WTC11 (cell line): ENCODE measurements around the gene TRIM44. TPM values are rescaled to one million over a fixed set of nuclear protein-coding genes. Genes with fewer than 3 reads are reported as not detected.

Experiments used
- ATAC-seq: fragments of 200-7000 bp; cut with Tn5 transposase; 2 replicates; pipeline ENCODE4 v1.10.0; 2021; ENCODE audit warnings: mild to moderate bottlenecking, moderate library complexity
- CTCF ChIA-PET: fragments of 300-600 bp; sonication (Branson Sonifier 250); formaldehyde crosslinking; loops from one replicate; lab custom pipeline; 2021; ENCODE audit warnings: antibody characterized with exemption; lab: Charles Lee
- POLR2A ChIA-PET: fragments of 350-600 bp; sonication (Branson Sonifier 250); formaldehyde crosslinking; loops from one replicate; lab custom pipeline; 2021; ENCODE audit warnings: antibody characterized with exemption; lab: Charles Lee
- DNase-seq: peaks from one replicate; pipeline ENCODE4 v3.0.0; 2021; ENCODE audit warnings: low spot score
- H3K27ac Mint-ChIP-seq: 2 replicates; pipeline ENCODE4 v1.8.0; 2021; ENCODE audit warnings: mixed read lengths
- H3K27me3 Mint-ChIP-seq: 2 replicates; pipeline ENCODE4 v1.8.0; 2021; ENCODE audit warnings: low read depth, mild to moderate bottlenecking, moderate library complexity, mixed read lengths
- H3K36me3 Mint-ChIP-seq: 2 replicates; pipeline ENCODE4 v1.8.0; 2021; ENCODE audit warnings: mixed read lengths
- H3K4me1 Mint-ChIP-seq: 2 replicates; pipeline ENCODE4 v1.8.0; 2022; ENCODE audit warnings: mixed read lengths
- H3K4me3 Mint-ChIP-seq: 2 replicates; pipeline ENCODE4 v1.8.0; 2021; ENCODE audit warnings: mild to moderate bottlenecking, moderate library complexity, mixed read lengths
- H3K9me3 Mint-ChIP-seq: 2 replicates; pipeline ENCODE4 v1.8.0; 2021; ENCODE audit warnings: mixed read lengths
- ATF1 ChIP-seq: sonication (generic); formaldehyde crosslinking; IDR thresholded peaks from 2 replicates; pipeline ENCODE4 v1.8.1; 2023; ENCODE audit warnings: mild to moderate bottlenecking, moderate library complexity, missing genetic modification reagents
- ATF2 ChIP-seq: sonication (generic); formaldehyde crosslinking; IDR thresholded peaks from 2 replicates; pipeline ENCODE4 v1.8.1; 2022; ENCODE audit warnings: low read depth, missing genetic modification reagents, borderline replicate concordance
- CBFB ChIP-seq: sonication (generic); formaldehyde crosslinking; IDR thresholded peaks from 2 replicates; pipeline ENCODE4 v1.8.1; 2022; ENCODE audit warnings: mild to moderate bottlenecking, low read depth, missing genetic modification reagents
- CREM ChIP-seq: sonication (generic); formaldehyde crosslinking; IDR thresholded peaks from 2 replicates; pipeline ENCODE4 v1.8.1; 2022; ENCODE audit warnings: mild to moderate bottlenecking, missing genetic modification reagents, moderate library complexity
- ELF4 ChIP-seq: sonication (generic); formaldehyde crosslinking; IDR thresholded peaks from 2 replicates; pipeline ENCODE4 v1.8.1; 2022; ENCODE audit warnings: low read depth, mild to moderate bottlenecking, moderate library complexity, missing genetic modification reagents
- ESRRA ChIP-seq: sonication (generic); formaldehyde crosslinking; IDR thresholded peaks from 2 replicates; pipeline ENCODE4 v1.8.1; 2022; ENCODE audit warnings: mild to moderate bottlenecking, missing genetic modification reagents, borderline replicate concordance
- FOXP1 ChIP-seq: sonication (generic); formaldehyde crosslinking; IDR thresholded peaks from 2 replicates; pipeline ENCODE4 v1.8.0; 2022; ENCODE audit warnings: missing genetic modification reagents, mild to moderate bottlenecking, moderate library complexity, borderline replicate concordance
- GABPB1 ChIP-seq: sonication (generic); formaldehyde crosslinking; IDR thresholded peaks from 2 replicates; pipeline ENCODE4 v1.8.1; 2023; ENCODE audit warnings: mild to moderate bottlenecking, missing genetic modification reagents
- HMGA2 ChIP-seq: fragments of 250-450 bp; sonication (Bioruptor Pico); IDR thresholded peaks from 2 replicates; pipeline ENCODE4 v1.4.0; 2021; ENCODE audit warnings: mild to moderate bottlenecking, moderate library complexity
- JAZF1 ChIP-seq: fragments of 250-450 bp; sonication (Bioruptor Pico); IDR thresholded peaks from 2 replicates; pipeline ENCODE4 v1.9.0; 2021; ENCODE audit warnings: moderate library complexity, mild to moderate bottlenecking, inconsistent platforms
- NFE2L1 ChIP-seq: sonication (generic); formaldehyde crosslinking; IDR thresholded peaks from 2 replicates; pipeline ENCODE4 v1.8.1; 2023; ENCODE audit warnings: missing genetic modification reagents
- OVOL2 ChIP-seq: fragments of 250-450 bp; sonication (Bioruptor Pico); IDR thresholded peaks from 2 replicates; pipeline ENCODE4 v1.9.0; 2021; ENCODE audit warnings: mild to moderate bottlenecking, borderline replicate concordance
- PREB ChIP-seq: sonication (generic); formaldehyde crosslinking; IDR thresholded peaks from 2 replicates; pipeline ENCODE4 v1.8.1; 2022; ENCODE audit warnings: mild to moderate bottlenecking, missing genetic modification reagents, moderate library complexity, borderline replicate concordance
- PRRX2 ChIP-seq: fragments of 250-450 bp; sonication (Bioruptor Pico); IDR thresholded peaks from 2 replicates; pipeline ENCODE4 v1.8.0; 2021; ENCODE audit warnings: mild to moderate bottlenecking
- SP1 ChIP-seq: sonication (generic); formaldehyde crosslinking; conservative IDR thresholded peaks from 2 replicates; pipeline ENCODE4 v1.8.1; 2022; ENCODE audit warnings: missing genetic modification reagents
- TEAD1 ChIP-seq: sonication (generic); formaldehyde crosslinking; IDR thresholded peaks from 2 replicates; pipeline ENCODE4 v1.8.0; 2022; ENCODE audit warnings: mild to moderate bottlenecking, missing genetic modification reagents
- TEAD4 ChIP-seq: sonication (generic); formaldehyde crosslinking; IDR thresholded peaks from 2 replicates; pipeline ENCODE4 v1.8.0; 2022; ENCODE audit warnings: mild to moderate bottlenecking, missing genetic modification reagents
- USF2 ChIP-seq: sonication (generic); formaldehyde crosslinking; IDR thresholded peaks from 2 replicates; pipeline ENCODE4 v1.8.1; 2023; ENCODE audit warnings: mild to moderate bottlenecking, missing genetic modification reagents, moderate library complexity
- ZMAT4 ChIP-seq: fragments of 250-450 bp; sonication (Bioruptor Pico); IDR thresholded peaks from 2 replicates; pipeline ENCODE4 v1.9.0; 2021; ENCODE audit warnings: mild to moderate bottlenecking
- ZNF512 ChIP-seq: sonication (generic); formaldehyde crosslinking; IDR thresholded peaks from 2 replicates; pipeline ENCODE4 v1.8.1; 2022; ENCODE audit warnings: missing genetic modification reagents, borderline replicate concordance
- total RNA-seq: library from RNA; stranded (reverse); gene quantifications from 3 replicates; pipeline ENCODE4 v1.2.3, GENCODE V29; 2021
- TF ChIP-seq, protein P1 (sequence below): sonication (generic); formaldehyde crosslinking; IDR thresholded peaks from 2 replicates; pipeline ENCODE4 v1.8.1; 2023; ENCODE audit warnings: mild to moderate bottlenecking, missing genetic modification reagents
- TF ChIP-seq, protein P2 (sequence below): sonication (generic); formaldehyde crosslinking; IDR thresholded peaks from 2 replicates; pipeline ENCODE4 v1.8.0; 2022; ENCODE audit warnings: mild to moderate bottlenecking, missing genetic modification reagents

The TRIM44 gene
- total RNA-seq, 1 experiment from 2014 or later: 27.4 TPM

DNA sequence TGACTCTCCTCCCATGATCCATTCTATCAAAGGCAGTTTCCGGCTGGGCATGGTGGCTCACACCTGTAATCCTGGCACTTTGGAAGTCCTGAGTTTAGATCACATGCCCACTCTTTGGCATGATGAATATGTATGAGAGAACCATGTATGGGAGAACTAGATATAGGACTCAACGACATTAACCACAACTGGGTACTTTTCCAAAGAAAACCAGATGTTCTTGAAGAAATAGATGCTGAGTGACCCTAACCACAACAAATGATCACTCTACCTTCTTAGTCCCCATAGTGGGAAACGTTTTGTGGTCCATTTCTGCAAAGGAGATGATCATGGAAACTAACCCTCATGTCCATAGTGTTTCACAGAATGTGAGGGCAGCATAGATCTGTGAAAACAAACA is 30.7 kb upstream of the TRIM44 start (continued):
- TF ChIP-seq, protein P1, sequence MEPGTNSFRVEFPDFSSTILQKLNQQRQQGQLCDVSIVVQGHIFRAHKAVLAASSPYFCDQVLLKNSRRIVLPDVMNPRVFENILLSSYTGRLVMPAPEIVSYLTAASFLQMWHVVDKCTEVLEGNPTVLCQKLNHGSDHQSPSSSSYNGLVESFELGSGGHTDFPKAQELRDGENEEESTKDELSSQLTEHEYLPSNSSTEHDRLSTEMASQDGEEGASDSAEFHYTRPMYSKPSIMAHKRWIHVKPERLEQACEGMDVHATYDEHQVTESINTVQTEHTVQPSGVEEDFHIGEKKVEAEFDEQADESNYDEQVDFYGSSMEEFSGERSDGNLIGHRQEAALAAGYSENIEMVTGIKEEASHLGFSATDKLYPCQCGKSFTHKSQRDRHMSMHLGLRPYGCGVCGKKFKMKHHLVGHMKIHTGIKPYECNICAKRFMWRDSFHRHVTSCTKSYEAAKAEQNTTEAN (CRISPR knock-in tag): no peak
- TF ChIP-seq ESRRA (CRISPR knock-in tag) (no peak), GABPB1 (CRISPR knock-in tag) (no peak), CBFB (CRISPR knock-in tag) (no peak), ZMAT4 (CRISPR knock-in tag) (no peak)

DNA sequence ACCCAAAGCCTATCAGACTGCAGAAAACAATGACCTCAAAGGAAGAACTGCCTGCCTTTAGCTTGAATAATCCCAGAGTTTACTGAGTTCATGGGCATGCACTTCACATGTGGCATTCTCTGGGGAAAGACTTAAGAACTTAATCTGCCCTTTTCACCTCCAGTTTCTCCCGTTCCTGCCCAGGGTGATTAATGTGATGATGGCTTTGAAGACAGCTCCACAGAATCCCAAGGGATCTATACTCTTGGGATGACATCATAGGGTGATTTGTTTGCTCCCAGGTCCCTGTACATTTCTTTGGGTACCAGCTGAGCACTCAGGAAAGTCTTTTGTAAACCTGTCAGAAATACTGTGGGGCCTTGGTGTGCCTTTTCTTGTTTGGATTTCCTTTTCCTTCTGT is 30.3 kb upstream of the TRIM44 start:
- no peak overlapping the region for H3K27ac Mint-ChIP-seq
- no peak overlapping the region for H3K4me3 Mint-ChIP-seq
- H3K27me3 Mint-ChIP-seq: peaks cover 14% of the 10 kb centered on the region
- no peaks in the 10 kb centered on the region for H3K36me3 Mint-ChIP-seq
- no peak for ATAC-seq
- no peak for DNase-seq
- POLR2A ChIA-PET: no interaction called here
- TF ChIP-seq HMGA2 (CRISPR knock-in tag) (no peak), ZNF512 (CRISPR knock-in tag) (no peak), JAZF1 (CRISPR knock-in tag) (no peak), ZMAT4 (CRISPR knock-in tag) (no peak), OVOL2 (no peak), NFE2L1 (CRISPR knock-in tag) (no peak), CBFB (CRISPR knock-in tag) (no peak), TEAD1 (CRISPR knock-in tag) (no peak), ELF4 (no peak), SP1 (CRISPR knock-in tag) (no peak), PRRX2 (CRISPR knock-in tag) (no peak), FOXP1 (no peak), ATF2 (no peak), USF2 (CRISPR knock-in tag) (no peak), ATF1 (CRISPR knock-in tag) (no peak), CREM (CRISPR knock-in tag) (no peak), TEAD4 (CRISPR knock-in tag) (no peak), PREB (CRISPR knock-in tag) (no peak)
- TF ChIP-seq, protein P2, sequence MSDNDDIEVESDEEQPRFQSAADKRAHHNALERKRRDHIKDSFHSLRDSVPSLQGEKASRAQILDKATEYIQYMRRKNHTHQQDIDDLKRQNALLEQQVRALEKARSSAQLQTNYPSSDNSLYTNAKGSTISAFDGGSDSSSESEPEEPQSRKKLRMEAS (CRISPR knock-in tag): no peak
- TF ChIP-seq, all 79 proteins: peak for 0
- H3K4me1 Mint-ChIP-seq: 0 out of 2 replicates have a peak, but pooled peaks cover 4% of the 10 kb centered on the region
- peaks cover 6% of the 10 kb centered on the region; the same call in 1 of the 2 replicates for H3K9me3 Mint-ChIP-seq
- CTCF ChIA-PET: no interaction called here
